ENCODE measurements around the gene SPAG5.
A peak's percentile ranks its signal among the peaks of the same experiment; 100 is the strongest.

The SPAG5 gene

GRCh38 chr17:28598799-28599310, at the start of gene SPAG5:
SPAG5 (minus strand) TSS chr17:28599025; CDS start chr17:28598946, 79 bp downstream.
- no peaks in the 10 kb centered on the region for H3K9me3 Mint-ChIP-seq (ENCODE audit: low read depth)
- H3K4me3 Mint-ChIP-seq, result peak within 1 kb of the TSS; percentile 97
- H3K4me1 Mint-ChIP-seq (ENCODE audit: low read depth), result peaks cover 23% of the 10 kb centered on the region
- H3K27ac Mint-ChIP-seq, result peak within 1 kb of the TSS; percentile 97
- H3K36me3 Mint-ChIP-seq, result no peaks in the 10 kb centered on the region
- H3K27me3 Mint-ChIP-seq, result no peaks in the 10 kb centered on the region

- H3K36me3 Mint-ChIP-seq, result peaks cover 5% of the 10 kb centered on the region
- H3K27ac Mint-ChIP-seq, result peak overlapping the region; percentile 75
- no peaks in the 10 kb centered on the region for H3K9me3 Mint-ChIP-seq (ENCODE audit: low read depth)
- no peaks in the 10 kb centered on the region for H3K27me3 Mint-ChIP-seq
- H3K4me1 Mint-ChIP-seq (ENCODE audit: low read depth), result peaks cover 34% of the 10 kb centered on the region
- H3K4me3 Mint-ChIP-seq, result peak overlapping the region; percentile 83
These were observed 47.4 kb upstream of the SPAG5 start for GRCh38 chr17:28646039-28646754.

GRCh38 chr17:28645576-28645939, 46.7 kb upstream of the SPAG5 start:
- peak overlapping the region; percentile 83 for H3K4me3 Mint-ChIP-seq
- H3K9me3 Mint-ChIP-seq (ENCODE audit: low read depth), result no peaks in the 10 kb centered on the region
- H3K27ac Mint-ChIP-seq, result peak overlapping the region; percentile 75
- peaks cover 6% of the 10 kb centered on the region for H3K36me3 Mint-ChIP-seq
- H3K4me1 Mint-ChIP-seq (ENCODE audit: low read depth), result peaks cover 34% of the 10 kb centered on the region
- H3K27me3 Mint-ChIP-seq, result no peaks in the 10 kb centered on the region

- Mint-ChIP-seq H3K4me1 (ENCODE audit: low read depth) (peaks cover 34% of the 10 kb centered on the region), H3K27ac (peak within 1 kb of the TSS; percentile 90), H3K36me3 (peaks cover 9% of the 10 kb centered on the region), H3K4me3 (peak within 1 kb of the TSS; percentile 97), H3K9me3 (ENCODE audit: low read depth) (no peaks in the 10 kb centered on the region), H3K27me3 (no peaks in the 10 kb centered on the region)
These were observed 46.2 kb upstream of the SPAG5 start, which contains the start of gene BLTP2 for GRCh38 chr17:28644787-28645575. BLTP2 (minus strand) TSS chr17:28645158; CDS start chr17:28645056, 102 bp downstream.

GRCh38 chr17:28643983-28644786, 45.4 kb upstream of the SPAG5 start:
- peaks cover 9% of the 10 kb centered on the region for H3K36me3 Mint-ChIP-seq
- H3K9me3 Mint-ChIP-seq (ENCODE audit: low read depth), result no peaks in the 10 kb centered on the region
- H3K27ac Mint-ChIP-seq, result peak overlapping the region; percentile 90
- peaks cover 37% of the 10 kb centered on the region for H3K4me1 Mint-ChIP-seq (ENCODE audit: low read depth)
- peak overlapping the region; percentile 97 for H3K4me3 Mint-ChIP-seq
- no peaks in the 10 kb centered on the region for H3K27me3 Mint-ChIP-seq

GRCh38 chr17:28641579-28641978, 42.8 kb upstream of the SPAG5 start:
- Mint-ChIP-seq H3K27ac (no peak overlapping the region), H3K27me3 (no peaks in the 10 kb centered on the region), H3K9me3 (ENCODE audit: low read depth) (no peaks in the 10 kb centered on the region), H3K4me1 (ENCODE audit: low read depth) (peaks cover 41% of the 10 kb centered on the region), H3K36me3 (peaks cover 9% of the 10 kb centered on the region), H3K4me3 (peak overlapping the region; percentile 23)

GRCh38 chr17:28635506-28635905, 36.7 kb upstream of the SPAG5 start:
- no peak overlapping the region for H3K4me3 Mint-ChIP-seq
- no peaks in the 10 kb centered on the region for H3K9me3 Mint-ChIP-seq (ENCODE audit: low read depth)
- peaks cover 27% of the 10 kb centered on the region for H3K4me1 Mint-ChIP-seq (ENCODE audit: low read depth)
- H3K27me3 Mint-ChIP-seq, result no peaks in the 10 kb centered on the region
- H3K27ac Mint-ChIP-seq, result no peak overlapping the region
- peaks cover 7% of the 10 kb centered on the region for H3K36me3 Mint-ChIP-seq

GRCh38 chr17:28634206-28634865, 35.5 kb upstream of the SPAG5 start:
- H3K36me3 Mint-ChIP-seq, result peaks cover 5% of the 10 kb centered on the region
- no peaks in the 10 kb centered on the region for H3K9me3 Mint-ChIP-seq (ENCODE audit: low read depth)
- H3K27ac Mint-ChIP-seq, result no peak overlapping the region
- H3K27me3 Mint-ChIP-seq, result no peaks in the 10 kb centered on the region
- peaks cover 26% of the 10 kb centered on the region for H3K4me1 Mint-ChIP-seq (ENCODE audit: low read depth)
- H3K4me3 Mint-ChIP-seq, result no peak overlapping the region

- Mint-ChIP-seq H3K36me3 (no peaks in the 10 kb centered on the region), H3K4me1 (ENCODE audit: low read depth) (peaks cover 3% of the 10 kb centered on the region), H3K27me3 (no peaks in the 10 kb centered on the region), H3K4me3 (no peak overlapping the region), H3K27ac (no peak overlapping the region), H3K9me3 (ENCODE audit: low read depth) (no peaks in the 10 kb centered on the region)
These were observed 28.0 kb upstream of the SPAG5 start for GRCh38 chr17:28626818-28627217.

GRCh38 chr17:28624148-28624547, 25.3 kb upstream of the SPAG5 start:
- H3K9me3 Mint-ChIP-seq (ENCODE audit: low read depth), result no peaks in the 10 kb centered on the region

GRCh38 chr17:28623696-28624095, 24.9 kb upstream of the SPAG5 start:
- no peaks in the 10 kb centered on the region for H3K36me3 Mint-ChIP-seq
- no peaks in the 10 kb centered on the region for H3K27me3 Mint-ChIP-seq
- H3K4me3 Mint-ChIP-seq, result no peak overlapping the region
- H3K4me1 Mint-ChIP-seq (ENCODE audit: low read depth), result peaks cover 3% of the 10 kb centered on the region
- H3K9me3 Mint-ChIP-seq (ENCODE audit: low read depth), result no peaks in the 10 kb centered on the region
- no peak overlapping the region for H3K27ac Mint-ChIP-seq

More at GRCh38 chr17:28624148-28624547, 25.3 kb upstream of the SPAG5 start:
- no peaks in the 10 kb centered on the region for H3K36me3 Mint-ChIP-seq
- H3K27ac Mint-ChIP-seq, result no peak overlapping the region
- H3K27me3 Mint-ChIP-seq, result no peaks in the 10 kb centered on the region
- H3K4me1 Mint-ChIP-seq (ENCODE audit: low read depth), result peaks cover 3% of the 10 kb centered on the region
- no peak overlapping the region for H3K4me3 Mint-ChIP-seq

GRCh38 chr17:28622186-28622585, 23.4 kb upstream of the SPAG5 start:
- Mint-ChIP-seq H3K27ac (no peak overlapping the region), H3K4me3 (no peak overlapping the region), H3K27me3 (no peaks in the 10 kb centered on the region), H3K36me3 (peaks cover 4% of the 10 kb centered on the region), H3K4me1 (ENCODE audit: low read depth) (peaks cover 3% of the 10 kb centered on the region), H3K9me3 (ENCODE audit: low read depth) (no peaks in the 10 kb centered on the region)

GRCh38 chr17:28620010-28620409, 21.2 kb upstream of the SPAG5 start:
- no peak overlapping the region for H3K27ac Mint-ChIP-seq
- no peaks in the 10 kb centered on the region for H3K4me1 Mint-ChIP-seq (ENCODE audit: low read depth)
- no peaks in the 10 kb centered on the region for H3K27me3 Mint-ChIP-seq
- H3K4me3 Mint-ChIP-seq, result no peak overlapping the region
- peaks cover 4% of the 10 kb centered on the region for H3K36me3 Mint-ChIP-seq
- no peaks in the 10 kb centered on the region for H3K9me3 Mint-ChIP-seq (ENCODE audit: low read depth)

- H3K27ac Mint-ChIP-seq, result no peak overlapping the region
- no peaks in the 10 kb centered on the region for H3K9me3 Mint-ChIP-seq (ENCODE audit: low read depth)
- no peaks in the 10 kb centered on the region for H3K4me1 Mint-ChIP-seq (ENCODE audit: low read depth)
- peaks cover 4% of the 10 kb centered on the region for H3K36me3 Mint-ChIP-seq
- H3K4me3 Mint-ChIP-seq, result no peak overlapping the region
- no peaks in the 10 kb centered on the region for H3K27me3 Mint-ChIP-seq
These were observed 19.6 kb upstream of the SPAG5 start for GRCh38 chr17:28618464-28618863.

Measured in activated naive CD8-positive, alpha-beta T cell (primary cell).